Peyer's patch (tissue), 4 donors: Measurements from ENCODE around the gene CDX2. TPM values are rescaled to one million over a fixed set of nuclear protein-coding genes. Genes with fewer than 3 reads are reported as not detected.

Experiments
- DNase-seq, 3 donors: peaks; one replicate each; pipeline ENCODE4 v3.0.0-alpha.2; 2017 to 2019
- H3K27ac ChIP-seq, 4 donors: fragments of 200-600 bp; sonication (generic); one replicate each; pipeline ENCODE4 v1.5.1; 2016 to 2019
- H3K27me3 ChIP-seq, 2 donors: fragments of 200-600 bp; sonication (generic); one replicate each; pipeline ENCODE4 v1.5.1; 2019
- H3K36me3 ChIP-seq, 3 donors: fragments of 200-600 bp; sonication (generic); one replicate each; pipeline ENCODE4 v1.5.1; 2016 to 2019
- H3K4me1 ChIP-seq, 4 donors: fragments of 200-600 bp; sonication (generic); one replicate each; pipeline ENCODE4 v1.5.1; 2016 to 2019
- H3K4me3 ChIP-seq, 4 donors: fragments of 200-600 bp; sonication (generic); 1 replicate in 3 of 4; 2 replicates in 1 of 4; pipeline ENCODE4 v1.5.1; 2016 to 2019; ENCODE audit warnings: mild to moderate bottlenecking in 1 of 4
- H3K9me3 ChIP-seq, 4 donors: fragments of 200-600 bp; sonication (generic); one replicate each; pipeline ENCODE4 v1.5.1; 2016 to 2019; ENCODE audit warnings: mild to moderate bottlenecking in 1 of 4
- POLR2A ChIP-seq, 2 donors: fragments of 450-650 bp; IDR thresholded peaks; one replicate each; pipeline ENCODE4 v1.5.1; 2017; ENCODE audit warnings: antibody characterized with exemption in 2 of 2, mild to moderate bottlenecking in 2 of 2, moderate library complexity in 2 of 2
- total RNA-seq, 4 donors: library from RNA; depleted of rRNA; stranded (reverse); fragments of >200 nt; gene quantifications; one replicate each; pipeline ENCODE4 v1.1.0, GENCODE V29; 2016
- TF ChIP-seq, protein P1 (sequence below), 6 experiments: fragments of 450-650 bp in 4 of 6; fragments of 200-600 bp in 2 of 6; sonication (generic) in 1 of 6; IDR thresholded peaks; one replicate each; pipeline ENCODE4 v1.5.1; 2017 to 2019; ENCODE audit warnings: antibody characterized with exemption in 6 of 6, mild to moderate bottlenecking in 3 of 6, moderate library complexity in 1 of 6

Gene CDX2
- total RNA-seq = 100 to 1,000 TPM in 3 of 4 donors, 10 to 100 TPM in 1; 33.0 to 182 (median 136) TPM

GRCh38 chr13:27969082-27969865, at the start of gene CDX2:
TSS of gene CDX2 (minus strand) at chr13:27969315. CDS start at chr13:27969006, 309 bp downstream.
- Histone ChIP-seq H3K9me3 (no peaks in the 10 kb centered on the region), H3K36me3 (peaks cover 0 to 4% (median 0%) of the 10 kb centered on the region in 3 donors), H3K27ac (peak within 1 kb of the TSS in 3 of 4 donors; percentile 84 to 98 (median 92)), H3K27me3 (peaks cover 0 to 9% of the 10 kb centered on the region in 2 donors), H3K4me3 (peak within 1 kb of the TSS; percentile 26 to 80 (median 65)), H3K4me1 (peaks cover 0 to 38% (median 5%) of the 10 kb centered on the region in 4 donors)
- TF ChIP-seq POLR2A (IDR thresholded peaks at IDR 0.05) = peak; percentile 98 to 99
- TF ChIP-seq, protein P1, sequence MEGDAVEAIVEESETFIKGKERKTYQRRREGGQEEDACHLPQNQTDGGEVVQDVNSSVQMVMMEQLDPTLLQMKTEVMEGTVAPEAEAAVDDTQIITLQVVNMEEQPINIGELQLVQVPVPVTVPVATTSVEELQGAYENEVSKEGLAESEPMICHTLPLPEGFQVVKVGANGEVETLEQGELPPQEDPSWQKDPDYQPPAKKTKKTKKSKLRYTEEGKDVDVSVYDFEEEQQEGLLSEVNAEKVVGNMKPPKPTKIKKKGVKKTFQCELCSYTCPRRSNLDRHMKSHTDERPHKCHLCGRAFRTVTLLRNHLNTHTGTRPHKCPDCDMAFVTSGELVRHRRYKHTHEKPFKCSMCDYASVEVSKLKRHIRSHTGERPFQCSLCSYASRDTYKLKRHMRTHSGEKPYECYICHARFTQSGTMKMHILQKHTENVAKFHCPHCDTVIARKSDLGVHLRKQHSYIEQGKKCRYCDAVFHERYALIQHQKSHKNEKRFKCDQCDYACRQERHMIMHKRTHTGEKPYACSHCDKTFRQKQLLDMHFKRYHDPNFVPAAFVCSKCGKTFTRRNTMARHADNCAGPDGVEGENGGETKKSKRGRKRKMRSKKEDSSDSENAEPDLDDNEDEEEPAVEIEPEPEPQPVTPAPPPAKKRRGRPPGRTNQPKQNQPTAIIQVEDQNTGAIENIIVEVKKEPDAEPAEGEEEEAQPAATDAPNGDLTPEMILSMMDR (IDR thresholded peaks at IDR 0.05) = no peak
- DNase-seq = peak in 2 of 3 donors; percentile 91 to 95

- Histone ChIP-seq H3K27me3 (no peaks in the 10 kb centered on the region), H3K27ac (no peak overlapping the region), H3K4me3 (no peak overlapping the region), H3K9me3 (no peaks in the 10 kb centered on the region), H3K36me3 (no peaks in the 10 kb centered on the region), H3K4me1 (no peaks in the 10 kb centered on the region)
- TF ChIP-seq, protein P1 (IDR thresholded peaks at IDR 0.05) = no peak
- TF ChIP-seq POLR2A (IDR thresholded peaks at IDR 0.05) = no peak
- DNase-seq = no peak
Observed at GRCh38 chr13:28014301-28014700, 45.2 kb upstream of the CDX2 start.

- H3K27me3 ChIP-seq = no peaks in the 10 kb centered on the region
Observed at GRCh38 chr13:28013482-28013881, 44.4 kb upstream of the CDX2 start.

DNA sequence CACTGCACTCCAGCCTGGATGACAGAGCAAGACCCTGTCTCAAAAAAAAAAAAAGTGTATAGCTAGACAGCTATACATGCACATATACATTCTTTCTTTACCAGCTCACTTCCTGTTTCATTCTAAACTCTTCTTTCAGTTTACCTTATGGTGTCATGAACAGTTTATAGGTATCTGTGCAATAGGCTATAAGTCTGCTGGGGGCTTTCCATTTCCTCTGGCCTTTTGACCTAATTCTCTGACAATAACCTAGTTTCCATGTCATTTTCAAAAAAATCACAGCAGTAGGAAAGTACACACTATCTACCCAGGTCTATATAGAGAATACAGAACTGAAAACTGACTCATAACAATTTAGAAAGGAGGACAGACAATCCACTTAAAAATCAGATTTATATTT, 43.8 kb upstream of the CDX2 start:
- no peaks in the 10 kb centered on the region for H3K36me3 ChIP-seq
- H3K27me3 ChIP-seq = no peaks in the 10 kb centered on the region
- TF ChIP-seq POLR2A (IDR thresholded peaks at IDR 0.05) = no peak
- TF ChIP-seq, protein P1 (IDR thresholded peaks at IDR 0.05) = no peak
- H3K4me3 ChIP-seq = no peak overlapping the region
- no peak overlapping the region for H3K27ac ChIP-seq
- no peaks in the 10 kb centered on the region for H3K9me3 ChIP-seq
- no peaks in the 10 kb centered on the region for H3K4me1 ChIP-seq
- no peak for DNase-seq

More at GRCh38 chr13:28013482-28013881, 44.4 kb upstream of the CDX2 start:
- Histone ChIP-seq H3K4me3 (no peak overlapping the region), H3K4me1 (no peaks in the 10 kb centered on the region), H3K36me3 (no peaks in the 10 kb centered on the region), H3K27ac (no peak overlapping the region), H3K9me3 (no peaks in the 10 kb centered on the region)
- DNase-seq = no peak
- no peak for TF ChIP-seq POLR2A (IDR thresholded peaks at IDR 0.05)
- TF ChIP-seq, protein P1 (IDR thresholded peaks at IDR 0.05) = no peak

- TF ChIP-seq, protein P1 (IDR thresholded peaks at IDR 0.05) = no peak
- TF ChIP-seq POLR2A (IDR thresholded peaks at IDR 0.05) = no peak
- Histone ChIP-seq H3K36me3 (no peaks in the 10 kb centered on the region), H3K4me1 (no peaks in the 10 kb centered on the region), H3K4me3 (no peak overlapping the region), H3K9me3 (no peaks in the 10 kb centered on the region), H3K27me3 (no peaks in the 10 kb centered on the region), H3K27ac (no peak overlapping the region)
- DNase-seq = no peak
Observed at GRCh38 chr13:28012383-28012782, 43.3 kb upstream of the CDX2 start.
